Lung (tissue), 12 donors: ENCODE data around the gene NBEAL2. TPM values are rescaled to one million over a fixed set of nuclear protein-coding genes. Genes with fewer than 3 reads are reported as not detected.

ENCODE experiments used
- ATAC-seq: fragments of 200-7000 bp; cut with Tn5 transposase; one replicate; pipeline ENCODE4 v1.9.1; 2020; ENCODE audit warnings: moderate number of reproducible peaks; ENCODE audit not compliant: insufficient read depth, low FRiP score
- DNase-seq, 3 donors: peaks; one replicate each; pipeline ENCODE4 v3.0.0-alpha.2; 2013 to 2017
- H3K27ac ChIP-seq, 2 donors: one replicate each; pipeline ENCODE4 v1.5.1; 2013; ENCODE audit warnings: mild to moderate bottlenecking in 2 of 2, moderate library complexity in 2 of 2, control low read depth in 1 of 2, inconsistent platforms in 1 of 2, low read depth in 1 of 2, low read length in 1 of 2
- H3K27me3 ChIP-seq, 3 donors: one replicate each; pipeline ENCODE4 v1.5.1; 2013; ENCODE audit warnings: low read length in 2 of 3; ENCODE audit not compliant: control insufficient read depth in 3 of 3, insufficient read depth in 3 of 3
- H3K36me3 ChIP-seq, 4 donors: one replicate each; pipeline ENCODE4 v1.5.1; 2013; ENCODE audit warnings: low read length in 4 of 4, mild to moderate bottlenecking in 1 of 4, moderate library complexity in 1 of 4; ENCODE audit not compliant: control insufficient read depth in 4 of 4, insufficient read depth in 4 of 4
- H3K4me1 ChIP-seq, 5 donors: one replicate each; pipeline ENCODE4 v1.5.1; 2013; ENCODE audit warnings: low read length in 5 of 5, mild to moderate bottlenecking in 2 of 5, moderate library complexity in 1 of 5; ENCODE audit not compliant: control insufficient read depth in 5 of 5, insufficient read depth in 5 of 5
- H3K4me3 ChIP-seq: one replicate; pipeline ENCODE4 v1.5.1; 2013; ENCODE audit warnings: mild to moderate bottlenecking, control low read depth, moderate library complexity
- H3K9ac ChIP-seq, 2 donors: one replicate each; pipeline ENCODE4 v1.5.1; 2013; ENCODE audit warnings: low read length in 2 of 2, control low read depth in 1 of 2; ENCODE audit not compliant: insufficient read depth in 1 of 2
- H3K9me3 ChIP-seq, 4 donors: one replicate each; pipeline ENCODE4 v1.5.1; 2013; ENCODE audit warnings: low read length in 3 of 4, mild to moderate bottlenecking in 1 of 4, moderate library complexity in 1 of 4; ENCODE audit not compliant: control insufficient read depth in 4 of 4, insufficient read depth in 3 of 4
- WGBS, 2 donors: extraction: QIAGEN DNeasy Blood & Tissue Kit; methylation state at CpG; one replicate each; pipeline ENCODE4 v1.1.7; 2013; 5-methylcytosine and 5-hydroxymethylcytosine counted together
- polyA plus RNA-seq, 2 donors: library from polyadenylated mRNA; stranded (reverse); fragments of 200-250 nt; gene quantifications; one replicate each; pipeline ENCODE4 v1.2.1, GENCODE V29; 2013
- total RNA-seq, 2 donors: library from RNA; depleted of rRNA in 1 of 2; stranded (reverse); fragments of >200 nt in 1 of 2; gene quantifications; one replicate each; pipeline ENCODE4 v1.2.1, GENCODE V29; 2014 to 2021
- TF ChIP-seq, protein P1 (sequence below): IDR thresholded peaks from 2 replicates; pipeline ENCODE4 v1.5.1; 2012; ENCODE audit warnings: mild to moderate bottlenecking; ENCODE audit errors: control extremely low read depth, extremely low read depth
- donor health status: control.
- donor health status: control.
- donor health status: Bipolar disorder and iron deficiency.
- donor health status: healthy.
- donor health status: DM: yes; HTN: yes; CAD: no.

Gene NBEAL2
- total and polyA plus RNA-seq, 4 donors = 64.4 to 191 (median 136) TPM

DNA sequence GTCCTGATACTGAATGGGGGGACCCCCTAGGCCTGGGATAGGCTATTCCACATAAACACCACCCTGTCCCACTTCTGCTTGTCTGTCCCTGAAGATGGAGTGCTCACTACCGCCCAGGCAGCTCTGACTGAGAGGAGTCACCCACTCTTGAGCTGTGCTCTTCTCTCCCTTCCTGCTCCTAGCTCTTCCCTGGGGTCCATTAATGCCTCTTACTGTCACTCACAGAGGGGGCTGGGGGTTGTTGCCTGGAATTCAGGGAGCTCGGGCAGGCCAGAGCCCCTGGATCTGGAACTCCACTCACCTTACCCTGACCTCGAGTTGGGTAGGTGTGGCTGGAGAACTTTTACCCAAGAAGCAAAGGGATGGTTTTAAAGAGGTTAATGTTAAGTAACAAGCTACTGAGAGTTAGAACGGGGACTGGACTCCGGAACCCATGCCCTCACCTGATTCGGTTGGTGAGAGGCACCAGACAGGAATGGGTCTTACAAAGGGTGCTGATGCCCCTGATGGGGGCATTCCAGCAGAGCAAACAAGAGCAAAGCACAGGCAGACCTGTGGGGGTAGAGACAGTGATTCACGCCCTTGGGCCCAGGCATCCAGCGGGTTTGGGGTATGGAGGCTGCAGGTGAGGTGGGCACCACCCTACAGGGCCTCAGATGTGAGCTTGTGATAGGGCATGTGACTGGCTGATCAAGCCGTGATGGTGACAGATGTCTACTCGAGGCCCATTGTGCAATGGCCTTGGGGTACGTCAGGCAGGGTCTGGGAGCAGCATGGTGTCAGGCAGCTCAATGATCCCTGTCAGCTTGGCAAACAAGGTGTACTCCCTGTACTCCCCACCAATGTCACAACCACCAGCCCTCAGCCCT, 5.4 kb downstream of the NBEAL2 start:
- ATAC-seq (no peak), DNase-seq (no peak)
- Histone ChIP-seq H3K36me3 (peaks cover 0 to 6% (median 0%) of the 10 kb centered on the region in 4 donors), H3K9me3 (no peaks in the 10 kb centered on the region), H3K27ac (no peak overlapping the region), H3K9ac (no peak overlapping the region), H3K4me1 (peaks cover 0 to 62% (median 16%) of the 10 kb centered on the region in 5 donors), H3K27me3 (no peaks in the 10 kb centered on the region), H3K4me3 (no peak overlapping the region)
- TF ChIP-seq, protein P1, sequence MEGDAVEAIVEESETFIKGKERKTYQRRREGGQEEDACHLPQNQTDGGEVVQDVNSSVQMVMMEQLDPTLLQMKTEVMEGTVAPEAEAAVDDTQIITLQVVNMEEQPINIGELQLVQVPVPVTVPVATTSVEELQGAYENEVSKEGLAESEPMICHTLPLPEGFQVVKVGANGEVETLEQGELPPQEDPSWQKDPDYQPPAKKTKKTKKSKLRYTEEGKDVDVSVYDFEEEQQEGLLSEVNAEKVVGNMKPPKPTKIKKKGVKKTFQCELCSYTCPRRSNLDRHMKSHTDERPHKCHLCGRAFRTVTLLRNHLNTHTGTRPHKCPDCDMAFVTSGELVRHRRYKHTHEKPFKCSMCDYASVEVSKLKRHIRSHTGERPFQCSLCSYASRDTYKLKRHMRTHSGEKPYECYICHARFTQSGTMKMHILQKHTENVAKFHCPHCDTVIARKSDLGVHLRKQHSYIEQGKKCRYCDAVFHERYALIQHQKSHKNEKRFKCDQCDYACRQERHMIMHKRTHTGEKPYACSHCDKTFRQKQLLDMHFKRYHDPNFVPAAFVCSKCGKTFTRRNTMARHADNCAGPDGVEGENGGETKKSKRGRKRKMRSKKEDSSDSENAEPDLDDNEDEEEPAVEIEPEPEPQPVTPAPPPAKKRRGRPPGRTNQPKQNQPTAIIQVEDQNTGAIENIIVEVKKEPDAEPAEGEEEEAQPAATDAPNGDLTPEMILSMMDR = no peak
- WGBS, 2 donors = 73 to 85% methylated on average over 11 of the region's 11 CpGs

DNA sequence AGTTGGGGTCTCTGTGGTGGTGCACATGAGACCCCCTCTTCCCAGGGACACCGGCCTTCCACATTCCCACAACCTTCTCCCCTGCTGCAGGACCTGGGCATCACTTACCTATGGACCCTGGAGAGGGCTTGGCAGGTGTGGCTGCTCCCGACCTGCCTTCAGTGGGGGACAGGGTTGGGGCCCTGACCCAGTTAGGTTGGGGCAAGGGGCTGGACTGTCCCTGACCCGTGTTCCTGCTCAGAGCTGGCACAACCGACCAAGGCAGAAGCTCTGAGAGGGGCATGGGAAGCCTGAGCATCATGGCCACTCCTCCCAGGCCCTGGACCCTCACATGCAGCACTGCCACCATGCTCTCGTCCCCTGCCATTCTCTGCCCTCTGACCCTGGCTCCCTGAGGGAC, 6.1 kb downstream of the NBEAL2 start:
- TF ChIP-seq, protein P1 = no peak
- Histone ChIP-seq H3K27me3 (no peaks in the 10 kb centered on the region), H3K9me3 (no peaks in the 10 kb centered on the region), H3K9ac (no peak overlapping the region), H3K4me1 (peaks cover 0 to 62% (median 12%) of the 10 kb centered on the region in 5 donors), H3K27ac (peak overlapping the region in 1 of 2 donors; percentile 1), H3K4me3 (no peak overlapping the region), H3K36me3 (peaks cover 0 to 7% (median 0%) of the 10 kb centered on the region in 4 donors)
- no peak for ATAC-seq
- 95 to 96% methylated on average over 5 of the region's 5 CpGs for WGBS, 2 donors
- no peak for DNase-seq

DNA sequence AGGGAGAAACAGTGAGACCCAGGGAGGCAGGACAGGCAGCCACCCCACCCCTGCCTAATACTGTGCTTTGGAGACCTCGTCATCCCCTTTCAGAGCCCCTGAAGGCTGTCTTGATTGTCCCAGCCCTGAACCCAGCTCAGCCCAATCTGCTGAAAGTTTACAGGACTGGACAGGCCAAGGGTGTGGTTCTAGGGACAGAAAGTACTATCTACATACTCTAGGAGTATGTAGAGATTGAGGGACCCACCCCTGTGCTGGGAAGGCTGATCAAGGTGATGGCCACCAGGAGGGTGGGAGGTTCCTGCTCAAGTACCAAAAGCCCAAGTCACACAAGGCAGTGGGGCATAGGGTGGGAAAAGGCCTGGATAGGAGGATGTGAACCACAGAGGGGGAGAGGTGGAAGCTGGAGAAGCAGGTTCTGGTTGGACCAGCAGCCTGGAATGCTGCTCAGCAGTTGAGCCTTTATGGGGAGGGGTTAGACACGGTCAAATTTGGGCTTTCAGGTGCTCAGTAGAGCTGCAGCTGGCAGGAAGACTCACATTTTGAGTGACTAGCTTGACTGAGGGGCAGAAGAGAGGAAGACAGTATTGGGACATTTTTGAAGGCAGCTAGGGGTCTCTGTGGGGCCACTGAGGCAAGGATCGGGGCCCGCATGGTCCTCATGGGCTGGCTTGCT, 6.7 kb downstream of the NBEAL2 start:
- Histone ChIP-seq H3K36me3 (peaks cover 0 to 8% (median 0%) of the 10 kb centered on the region in 4 donors), H3K4me3 (no peak overlapping the region), H3K9me3 (no peaks in the 10 kb centered on the region), H3K27me3 (no peaks in the 10 kb centered on the region), H3K9ac (no peak overlapping the region), H3K4me1 (peaks cover 0 to 58% (median 12%) of the 10 kb centered on the region in 5 donors), H3K27ac (peak overlapping the region in 1 of 2 donors; percentile 44)
- WGBS, 2 donors = 88 to 91% methylated on average over 4 of the region's 4 CpGs
- DNase-seq (no peak), ATAC-seq (no peak)
- TF ChIP-seq, protein P1 = no peak
